Gastroesophageal sphincter (tissue), 4 donors: ENCODE results near the gene FSTL5. TPM values are rescaled to one million over a fixed set of nuclear protein-coding genes. Genes with fewer than 3 reads are reported as not detected.
"Not testable (repeated sequence)": the region's sequence is repeated elsewhere in the genome, so short reads cannot be mapped to it uniquely, and the experiment has no call there.

Source experiments
- ATAC-seq: fragments of 150-250 bp; one replicate; pipeline ENCODE4 v1.9.1; 2016; ENCODE audit warnings: mild to moderate bottlenecking, moderate library complexity
- H3K27ac ChIP-seq, 4 donors: fragments of 200-600 bp; sonication (generic) in 3 of 4; 1 replicate in 3 of 4; 2 replicates in 1 of 4; pipeline ENCODE4 v1.5.1; 2016 to 2019
- H3K27me3 ChIP-seq: fragments of 200-600 bp; sonication (generic); one replicate; pipeline ENCODE4 v1.5.1; 2019
- H3K36me3 ChIP-seq, 2 donors: fragments of 200-600 bp; sonication (generic); one replicate each; pipeline ENCODE4 v1.5.1; 2019; ENCODE audit warnings: control low read depth in 1 of 2
- H3K4me1 ChIP-seq, 3 donors: fragments of 200-600 bp; sonication (generic); 1 replicate in 2 of 3; 2 replicates in 1 of 3; pipeline ENCODE4 v1.5.1; 2016 to 2019; ENCODE audit warnings: control low read depth in 2 of 3
- H3K4me3 ChIP-seq, 2 donors: fragments of 200-600 bp; sonication (generic); one replicate each; pipeline ENCODE4 v1.5.1; 2019; ENCODE audit warnings: mild to moderate bottlenecking in 1 of 2, moderate library complexity in 1 of 2
- H3K9me3 ChIP-seq, 3 donors: fragments of 200-600 bp; sonication (generic); one replicate each; pipeline ENCODE4 v1.5.1; 2017 to 2019; ENCODE audit warnings: control low read depth in 2 of 3
- EP300 ChIP-seq: sonication (generic); formaldehyde crosslinking; IDR thresholded peaks from one replicate; pipeline ENCODE4 v1.6.1; 2017; ENCODE audit warnings: antibody characterized with exemption, mild to moderate bottlenecking
- POLR2A ChIP-seq, 2 donors: fragments of 450-650 bp; IDR thresholded peaks; one replicate each; pipeline ENCODE4 v1.6.1; 2017; ENCODE audit warnings: antibody characterized with exemption in 2 of 2, mild to moderate bottlenecking in 2 of 2, moderate library complexity in 1 of 2
- POLR2AphosphoS5 ChIP-seq: sonication (generic); formaldehyde crosslinking; IDR thresholded peaks from one replicate; pipeline ENCODE4 v1.6.1; 2017; ENCODE audit warnings: antibody characterized with exemption
- WGBS, 2 donors: methylation state at CpG; one replicate each; pipeline ENCODE4 v1.1.5; 2018; ENCODE audit warnings: low coverage in 1 of 2; 5-methylcytosine and 5-hydroxymethylcytosine counted together
- total RNA-seq, 4 donors: library from RNA; depleted of rRNA; stranded (reverse); fragments of >200 nt; gene quantifications; one replicate each; pipeline ENCODE4 v1.1.0, GENCODE V29; 2016
- TF ChIP-seq, protein P1 (sequence below), 4 experiments: fragments of 200-600 bp in 2 of 4; fragments of 450-650 bp in 2 of 4; sonication (generic) in 1 of 4; IDR thresholded peaks; one replicate each; pipeline ENCODE4 v1.5.1; 2017 to 2019; ENCODE audit warnings: antibody characterized with exemption in 4 of 4, mild to moderate bottlenecking in 2 of 4, moderate library complexity in 2 of 4

Gene FSTL5
- total RNA-seq, 4 donors from 2014 or later: 0.27 to 0.57 TPM; not detected in 2

DNA sequence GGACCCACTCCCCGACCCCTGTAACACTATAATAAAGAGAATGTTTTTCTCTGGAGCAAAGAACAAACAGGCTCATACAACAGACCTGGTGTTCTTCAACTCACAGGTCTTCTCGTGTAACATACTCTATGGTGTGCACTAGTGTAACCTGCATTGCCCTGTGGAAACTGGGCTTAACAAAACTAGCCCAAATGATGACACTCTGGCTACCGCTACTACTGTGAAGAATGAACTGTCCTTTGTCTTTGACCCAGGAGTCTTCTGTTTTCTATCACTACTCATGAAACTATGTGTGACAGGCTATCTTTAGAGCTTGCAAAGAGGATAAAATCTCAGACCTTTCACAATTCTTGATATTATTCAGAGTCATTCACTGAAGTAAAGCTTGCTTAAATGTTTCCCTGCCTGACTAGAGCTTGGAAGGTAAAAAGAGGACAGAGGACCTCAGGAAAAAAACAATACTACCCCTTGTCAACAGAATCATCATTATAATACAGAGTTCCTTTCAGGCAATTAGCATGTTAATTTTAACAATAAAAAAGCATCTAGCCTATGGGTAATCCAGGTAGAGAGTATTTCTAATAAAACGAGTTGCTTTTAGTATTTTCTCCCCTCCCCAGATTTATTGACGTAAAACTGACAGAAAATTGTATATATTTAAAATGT is 59.2 kb downstream of the FSTL5 start:
- Histone ChIP-seq H3K4me3 (no peak overlapping the region), H3K27me3 (no peaks in the 10 kb centered on the region), H3K36me3 (no peaks in the 10 kb centered on the region), H3K27ac (no peak overlapping the region), H3K4me1 (no peaks in the 10 kb centered on the region), H3K9me3 (no peaks in the 10 kb centered on the region)
- TF ChIP-seq POLR2AphosphoS5 (no peak), EP300 (no peak), POLR2A (IDR thresholded peaks at IDR 0.05) (no peak)
- TF ChIP-seq, protein P1, sequence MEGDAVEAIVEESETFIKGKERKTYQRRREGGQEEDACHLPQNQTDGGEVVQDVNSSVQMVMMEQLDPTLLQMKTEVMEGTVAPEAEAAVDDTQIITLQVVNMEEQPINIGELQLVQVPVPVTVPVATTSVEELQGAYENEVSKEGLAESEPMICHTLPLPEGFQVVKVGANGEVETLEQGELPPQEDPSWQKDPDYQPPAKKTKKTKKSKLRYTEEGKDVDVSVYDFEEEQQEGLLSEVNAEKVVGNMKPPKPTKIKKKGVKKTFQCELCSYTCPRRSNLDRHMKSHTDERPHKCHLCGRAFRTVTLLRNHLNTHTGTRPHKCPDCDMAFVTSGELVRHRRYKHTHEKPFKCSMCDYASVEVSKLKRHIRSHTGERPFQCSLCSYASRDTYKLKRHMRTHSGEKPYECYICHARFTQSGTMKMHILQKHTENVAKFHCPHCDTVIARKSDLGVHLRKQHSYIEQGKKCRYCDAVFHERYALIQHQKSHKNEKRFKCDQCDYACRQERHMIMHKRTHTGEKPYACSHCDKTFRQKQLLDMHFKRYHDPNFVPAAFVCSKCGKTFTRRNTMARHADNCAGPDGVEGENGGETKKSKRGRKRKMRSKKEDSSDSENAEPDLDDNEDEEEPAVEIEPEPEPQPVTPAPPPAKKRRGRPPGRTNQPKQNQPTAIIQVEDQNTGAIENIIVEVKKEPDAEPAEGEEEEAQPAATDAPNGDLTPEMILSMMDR (IDR thresholded peaks at IDR 0.05): no peak
- ATAC-seq: no peak
- 21 to 54% methylated on average over 2 to 5 of the region's 5 CpGs for WGBS, 2 donors

DNA sequence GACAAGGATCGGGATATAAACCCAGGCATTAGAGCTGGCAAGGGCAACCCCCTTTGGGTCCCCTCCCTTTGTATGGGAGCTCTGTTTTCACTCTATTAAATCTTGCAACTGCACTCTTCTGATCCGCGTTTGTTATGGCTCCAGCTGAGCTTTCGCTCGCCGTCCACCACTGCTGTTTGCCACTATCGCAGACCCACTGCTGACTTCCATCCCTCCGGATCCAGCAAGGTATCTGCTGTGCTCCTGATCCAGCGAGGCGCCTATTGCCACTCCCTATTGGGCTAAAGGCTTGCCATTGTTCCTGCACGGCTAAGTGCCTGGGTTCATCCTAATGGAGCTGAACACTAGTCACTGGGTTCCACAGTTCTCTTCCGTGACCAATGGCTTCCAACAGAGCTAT is 59.9 kb downstream of the FSTL5 start:
- not testable (repeated sequence) for H3K27me3 ChIP-seq, H3K4me1 ChIP-seq, H3K4me3 ChIP-seq, ATAC-seq, H3K9me3 ChIP-seq, H3K36me3 ChIP-seq, H3K27ac ChIP-seq
- 90 to 97% methylated on average over 5 to 8 of the region's 12 CpGs for WGBS, 2 donors

DNA sequence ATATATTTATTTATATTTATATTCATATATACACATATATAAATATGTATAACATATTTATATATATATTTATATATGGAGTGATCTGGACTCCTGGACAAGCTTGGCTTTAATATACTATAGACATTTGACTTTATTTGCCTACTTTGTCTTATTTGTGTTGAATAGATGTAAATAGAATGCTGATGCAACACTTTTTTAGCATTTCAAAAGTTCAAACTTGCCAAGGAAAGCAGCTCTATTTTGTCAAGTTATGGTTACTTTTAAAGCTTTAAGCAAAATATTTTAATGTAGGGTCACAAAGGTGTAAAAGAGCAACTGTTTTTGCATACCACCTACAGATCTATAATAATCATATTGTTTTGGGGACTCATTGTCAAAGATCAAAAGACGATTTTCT is 61.1 kb downstream of the FSTL5 start:
- no peaks in the 10 kb centered on the region for H3K4me1 ChIP-seq
- no peak overlapping the region for H3K4me3 ChIP-seq
- 75 to 82% methylated on average over 1 of the region's 1 CpG for WGBS, 2 donors
- H3K27me3 ChIP-seq: no peaks in the 10 kb centered on the region
- ATAC-seq: no peak
- no peaks in the 10 kb centered on the region for H3K9me3 ChIP-seq
- TF ChIP-seq, protein P1 (IDR thresholded peaks at IDR 0.05): no peak
- TF ChIP-seq EP300: no peak
- no peak for TF ChIP-seq POLR2A (IDR thresholded peaks at IDR 0.05)
- no peak for TF ChIP-seq POLR2AphosphoS5
- no peak overlapping the region for H3K27ac ChIP-seq
- no peaks in the 10 kb centered on the region for H3K36me3 ChIP-seq

DNA sequence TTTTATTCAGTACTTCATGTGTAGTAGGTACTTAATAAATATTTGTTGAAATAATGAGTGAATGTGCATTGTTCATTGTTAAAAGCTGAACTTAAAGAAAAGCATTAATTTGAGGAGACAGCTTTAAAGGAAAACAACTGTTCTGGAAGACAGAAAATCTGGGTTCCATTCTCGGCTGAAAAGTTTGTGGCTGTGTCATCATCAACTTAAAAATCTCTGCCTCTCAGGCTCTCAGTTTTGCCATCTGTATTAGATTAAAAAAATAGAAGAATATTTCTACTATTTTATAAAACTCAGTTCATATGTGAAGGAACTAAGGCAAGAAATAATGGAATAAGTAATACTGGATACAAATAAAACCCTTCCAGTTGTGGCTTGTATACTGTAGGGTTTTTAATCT is 62.5 kb downstream of the FSTL5 start:
- ATAC-seq: no peak
- no peak overlapping the region for H3K27ac ChIP-seq

DNA sequence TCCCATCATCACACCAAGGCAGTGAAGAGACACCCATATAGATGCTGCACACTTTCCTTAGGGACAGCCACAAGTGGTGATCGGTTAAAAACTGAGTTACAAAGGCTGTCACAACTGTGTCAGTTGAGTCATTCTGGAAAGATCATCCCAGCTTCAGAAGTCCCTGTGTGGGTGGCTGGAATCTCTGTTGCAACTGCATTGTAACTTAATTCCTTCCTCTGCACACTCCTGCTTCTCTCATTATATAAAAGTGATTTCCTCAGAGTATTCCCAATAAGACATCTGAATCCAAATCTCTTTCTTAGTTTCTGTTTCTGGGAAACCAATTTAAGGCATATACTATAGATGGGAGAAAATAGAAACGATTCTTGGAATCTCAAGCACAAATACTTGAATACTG is 88.1 kb downstream of the FSTL5 start:
- TF ChIP-seq POLR2A (IDR thresholded peaks at IDR 0.05) (no peak), EP300 (no peak), POLR2AphosphoS5 (no peak)
- TF ChIP-seq, protein P1 (IDR thresholded peaks at IDR 0.05): no peak
- H3K27me3 ChIP-seq: no peaks in the 10 kb centered on the region
- ATAC-seq: no peak

More for the DNA sequence above, 62.5 kb downstream of the FSTL5 start:
- WGBS, 2 donors: 43 to 46% methylated on average over 1 of the region's 1 CpG
- no peaks in the 10 kb centered on the region for H3K36me3 ChIP-seq
- no peak overlapping the region for H3K4me3 ChIP-seq
- no peaks in the 10 kb centered on the region for H3K9me3 ChIP-seq
- no peaks in the 10 kb centered on the region for H3K27me3 ChIP-seq
- TF ChIP-seq POLR2AphosphoS5 (no peak), POLR2A (IDR thresholded peaks at IDR 0.05) (no peak), EP300 (no peak)
- TF ChIP-seq, protein P1 (IDR thresholded peaks at IDR 0.05): no peak
- no peaks in the 10 kb centered on the region for H3K4me1 ChIP-seq

More for the DNA sequence above, 88.1 kb downstream of the FSTL5 start:
- Histone ChIP-seq H3K36me3 (no peaks in the 10 kb centered on the region), H3K9me3 (peaks cover 0 to 1% (median 0%) of the 10 kb centered on the region in 3 donors), H3K4me1 (no peaks in the 10 kb centered on the region), H3K4me3 (no peak overlapping the region), H3K27ac (no peak overlapping the region)
- WGBS, 2 donors: 63 to 86% methylated on average over 2 of the region's 2 CpGs
